ENCODE measurements around the gene MYH8.

The MYH8 gene

GRCh38 chr17:10417431-10417830 is 4.3 kb downstream of the MYH8 start:
- TF ChIP-seq, protein P1, sequence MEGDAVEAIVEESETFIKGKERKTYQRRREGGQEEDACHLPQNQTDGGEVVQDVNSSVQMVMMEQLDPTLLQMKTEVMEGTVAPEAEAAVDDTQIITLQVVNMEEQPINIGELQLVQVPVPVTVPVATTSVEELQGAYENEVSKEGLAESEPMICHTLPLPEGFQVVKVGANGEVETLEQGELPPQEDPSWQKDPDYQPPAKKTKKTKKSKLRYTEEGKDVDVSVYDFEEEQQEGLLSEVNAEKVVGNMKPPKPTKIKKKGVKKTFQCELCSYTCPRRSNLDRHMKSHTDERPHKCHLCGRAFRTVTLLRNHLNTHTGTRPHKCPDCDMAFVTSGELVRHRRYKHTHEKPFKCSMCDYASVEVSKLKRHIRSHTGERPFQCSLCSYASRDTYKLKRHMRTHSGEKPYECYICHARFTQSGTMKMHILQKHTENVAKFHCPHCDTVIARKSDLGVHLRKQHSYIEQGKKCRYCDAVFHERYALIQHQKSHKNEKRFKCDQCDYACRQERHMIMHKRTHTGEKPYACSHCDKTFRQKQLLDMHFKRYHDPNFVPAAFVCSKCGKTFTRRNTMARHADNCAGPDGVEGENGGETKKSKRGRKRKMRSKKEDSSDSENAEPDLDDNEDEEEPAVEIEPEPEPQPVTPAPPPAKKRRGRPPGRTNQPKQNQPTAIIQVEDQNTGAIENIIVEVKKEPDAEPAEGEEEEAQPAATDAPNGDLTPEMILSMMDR (IDR thresholded peaks at IDR 0.05; ENCODE audit: insufficient read depth, low read length) = no peak
- TF ChIP-seq, protein P2, sequence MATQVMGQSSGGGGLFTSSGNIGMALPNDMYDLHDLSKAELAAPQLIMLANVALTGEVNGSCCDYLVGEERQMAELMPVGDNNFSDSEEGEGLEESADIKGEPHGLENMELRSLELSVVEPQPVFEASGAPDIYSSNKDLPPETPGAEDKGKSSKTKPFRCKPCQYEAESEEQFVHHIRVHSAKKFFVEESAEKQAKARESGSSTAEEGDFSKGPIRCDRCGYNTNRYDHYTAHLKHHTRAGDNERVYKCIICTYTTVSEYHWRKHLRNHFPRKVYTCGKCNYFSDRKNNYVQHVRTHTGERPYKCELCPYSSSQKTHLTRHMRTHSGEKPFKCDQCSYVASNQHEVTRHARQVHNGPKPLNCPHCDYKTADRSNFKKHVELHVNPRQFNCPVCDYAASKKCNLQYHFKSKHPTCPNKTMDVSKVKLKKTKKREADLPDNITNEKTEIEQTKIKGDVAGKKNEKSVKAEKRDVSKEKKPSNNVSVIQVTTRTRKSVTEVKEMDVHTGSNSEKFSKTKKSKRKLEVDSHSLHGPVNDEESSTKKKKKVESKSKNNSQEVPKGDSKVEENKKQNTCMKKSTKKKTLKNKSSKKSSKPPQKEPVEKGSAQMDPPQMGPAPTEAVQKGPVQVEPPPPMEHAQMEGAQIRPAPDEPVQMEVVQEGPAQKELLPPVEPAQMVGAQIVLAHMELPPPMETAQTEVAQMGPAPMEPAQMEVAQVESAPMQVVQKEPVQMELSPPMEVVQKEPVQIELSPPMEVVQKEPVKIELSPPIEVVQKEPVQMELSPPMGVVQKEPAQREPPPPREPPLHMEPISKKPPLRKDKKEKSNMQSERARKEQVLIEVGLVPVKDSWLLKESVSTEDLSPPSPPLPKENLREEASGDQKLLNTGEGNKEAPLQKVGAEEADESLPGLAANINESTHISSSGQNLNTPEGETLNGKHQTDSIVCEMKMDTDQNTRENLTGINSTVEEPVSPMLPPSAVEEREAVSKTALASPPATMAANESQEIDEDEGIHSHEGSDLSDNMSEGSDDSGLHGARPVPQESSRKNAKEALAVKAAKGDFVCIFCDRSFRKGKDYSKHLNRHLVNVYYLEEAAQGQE (IDR thresholded peaks at IDR 0.05; ENCODE audit: insufficient replicate concordance, low read depth) = no peak
- TF ChIP-seq GABPA (IDR thresholded peaks at IDR 0.05; ENCODE audit: low read depth) (no peak), POLR2AphosphoS5 (IDR thresholded peaks at IDR 0.05; ENCODE audit: low read depth) (no peak), SPI1 (IDR thresholded peaks at IDR 0.05; ENCODE audit: borderline replicate concordance, low read depth) (no peak)
- Histone ChIP-seq H3K27ac (replicated peaks) (no peak overlapping the region), H3K4me3 (replicated peaks; ENCODE audit: insufficient read depth, low read length) (no peak overlapping the region), H3K27me3 (ENCODE audit: insufficient read depth, poor library complexity, severe bottlenecking) (no peaks in the 10 kb centered on the region)
- no peak for DNase-seq (ENCODE audit: low read depth in 1 of 2, low spot score in 1 of 2)

DNA sequence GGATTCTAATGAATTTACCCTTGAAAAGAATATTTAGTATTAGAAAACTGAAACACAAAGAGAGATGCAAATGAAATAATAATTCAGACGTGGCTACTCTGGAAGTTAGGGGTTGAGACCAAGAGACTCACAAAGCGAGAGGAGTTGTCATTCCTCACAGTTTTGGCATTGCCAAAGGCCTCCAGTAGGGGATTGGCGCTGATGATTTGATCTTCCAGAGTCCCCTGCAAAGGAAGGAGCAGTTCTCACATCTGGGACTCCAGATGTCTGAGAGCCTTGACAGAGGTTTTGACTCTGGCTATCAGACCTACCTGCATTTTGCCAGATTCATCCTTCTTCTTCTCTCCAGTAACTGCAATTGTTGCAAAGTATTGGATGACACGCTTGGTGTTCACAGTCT is 6.6 kb downstream of the MYH8 start:
- Histone ChIP-seq H3K4me3 (replicated peaks; ENCODE audit: insufficient read depth, low read length) (no peak overlapping the region), H3K27me3 (ENCODE audit: insufficient read depth, poor library complexity, severe bottlenecking) (no peaks in the 10 kb centered on the region), H3K27ac (replicated peaks) (no peak overlapping the region)
- no peak for DNase-seq (ENCODE audit: low read depth in 1 of 2, low spot score in 1 of 2)
- no peak for TF ChIP-seq SPI1 (IDR thresholded peaks at IDR 0.05; ENCODE audit: borderline replicate concordance, low read depth)
- TF ChIP-seq, protein P2 (IDR thresholded peaks at IDR 0.05; ENCODE audit: insufficient replicate concordance, low read depth) = no peak
- no peak for TF ChIP-seq POLR2AphosphoS5 (IDR thresholded peaks at IDR 0.05; ENCODE audit: low read depth)
- no peak for TF ChIP-seq GABPA (IDR thresholded peaks at IDR 0.05; ENCODE audit: low read depth)
- TF ChIP-seq, protein P1 (IDR thresholded peaks at IDR 0.05; ENCODE audit: insufficient read depth, low read length) = no peak

- no peaks in the 10 kb centered on the region for H3K27me3 ChIP-seq (ENCODE audit: insufficient read depth, poor library complexity, severe bottlenecking)
These were observed 18.2 kb downstream of the MYH8 start for GRCh38 chr17:10403589-10403988.

More at GRCh38 chr17:10403589-10403988, 18.2 kb downstream of the MYH8 start:
- no peak for DNase-seq (ENCODE audit: low read depth in 1 of 2, low spot score in 1 of 2)
- no peak overlapping the region for H3K4me3 ChIP-seq (replicated peaks; ENCODE audit: insufficient read depth, low read length)
- no peak overlapping the region for H3K27ac ChIP-seq (replicated peaks)
- TF ChIP-seq, protein P2 (IDR thresholded peaks at IDR 0.05; ENCODE audit: insufficient replicate concordance, low read depth) = no peak
- no peak for TF ChIP-seq SPI1 (IDR thresholded peaks at IDR 0.05; ENCODE audit: borderline replicate concordance, low read depth)
- TF ChIP-seq, protein P1 (IDR thresholded peaks at IDR 0.05; ENCODE audit: insufficient read depth, low read length) = no peak
- no peak for TF ChIP-seq POLR2AphosphoS5 (IDR thresholded peaks at IDR 0.05; ENCODE audit: low read depth)

All from HL-60 (cell line).